SK-N-MC (cell line): Measurements from ENCODE around the gene TAF3.

ENCODE experiments used
- DNase-seq: peaks from one replicate; pipeline ENCODE4 v3.0.0-alpha.2; 2011; ENCODE audit warnings: low read depth, low spot score
- H3K27ac ChIP-seq: fragments of 200-600 bp; sonication (generic); 2 replicates; pipeline ENCODE4 v1.5.1; 2016; ENCODE audit warnings: mixed run types
- H3K36me3 ChIP-seq: fragments of 200-600 bp; sonication (generic); 2 replicates; pipeline ENCODE4 v1.6.1; 2017; ENCODE audit warnings: antibody characterized with exemption, low read length, mixed read lengths; ENCODE audit not compliant: insufficient read depth
- H3K4me3 ChIP-seq: fragments of 200-600 bp; sonication (generic); 2 replicates; pipeline ENCODE4 v1.5.1; 2016
- H3K9ac ChIP-seq: fragments of 200-600 bp; sonication (generic); 2 replicates; pipeline ENCODE4 v1.8.0; 2017; ENCODE audit warnings: mixed run types, mixed read lengths; ENCODE audit not compliant: insufficient read length
- H3K9me3 ChIP-seq: fragments of 200-600 bp; sonication (generic); 2 replicates; pipeline ENCODE4 v1.6.1; 2017; ENCODE audit warnings: low read depth, mild to moderate bottlenecking, antibody characterized with exemption, low read length, moderate library complexity, mixed read lengths
- EZH2 ChIP-seq: fragments of 200-600 bp; sonication (generic); IDR thresholded peaks from one replicate; pipeline ENCODE4 v1.6.1; 2017; ENCODE audit warnings: antibody characterized with exemption
- FOXP2 ChIP-seq: optimal IDR thresholded peaks from 2 replicates; pipeline ENCODE3; 2011; ENCODE audit warnings: mild to moderate bottlenecking, moderate library complexity; ENCODE audit not compliant: insufficient read depth; ENCODE audit errors: extremely low read length, control extremely low read depth
- POLR2AphosphoS5 ChIP-seq: IDR thresholded peaks from 2 replicates; pipeline ENCODE4 v1.6.1; 2012; ENCODE audit warnings: mild to moderate bottlenecking, low read depth, low read length, borderline replicate concordance

TAF3 gene

GRCh38 chr10:7917736-7918135 is 99.4 kb downstream of the TAF3 start:
- H3K27ac ChIP-seq, result no peak overlapping the region
- no peaks in the 10 kb centered on the region for H3K36me3 ChIP-seq
- no peak for TF ChIP-seq FOXP2
- no peak for TF ChIP-seq EZH2
- TF ChIP-seq POLR2AphosphoS5, result no peak
- no peaks in the 10 kb centered on the region for H3K9me3 ChIP-seq
- DNase-seq, result no peak
- H3K4me3 ChIP-seq, result no peak overlapping the region
- no peak overlapping the region for H3K9ac ChIP-seq

GRCh38 chr10:7922707-7923106 is 104.4 kb downstream of the TAF3 start:
- TF ChIP-seq EZH2 (no peak), POLR2AphosphoS5 (no peak), FOXP2 (no peak)
- Histone ChIP-seq H3K27ac (no peak overlapping the region), H3K4me3 (no peak overlapping the region), H3K9ac (no peak overlapping the region), H3K9me3 (no peaks in the 10 kb centered on the region), H3K36me3 (no peaks in the 10 kb centered on the region)
- no peak for DNase-seq

- Histone ChIP-seq H3K9ac (no peak overlapping the region), H3K36me3 (no peaks in the 10 kb centered on the region), H3K4me3 (no peak overlapping the region), H3K27ac (no peak overlapping the region), H3K9me3 (no peaks in the 10 kb centered on the region)
- no peak for DNase-seq
- no peak for TF ChIP-seq FOXP2
- no peak for TF ChIP-seq POLR2AphosphoS5
- no peak for TF ChIP-seq EZH2
Measured at GRCh38 chr10:7928536-7928935, 110.2 kb downstream of the TAF3 start.

GRCh38 chr10:7932301-7933036 is 114.2 kb downstream of the TAF3 start:
- no peak overlapping the region for H3K4me3 ChIP-seq
- H3K36me3 ChIP-seq, result no peaks in the 10 kb centered on the region
- no peaks in the 10 kb centered on the region for H3K9me3 ChIP-seq
- H3K27ac ChIP-seq, result no peak overlapping the region
- no peak for DNase-seq
- no peak overlapping the region for H3K9ac ChIP-seq
- no peak for TF ChIP-seq FOXP2
- TF ChIP-seq POLR2AphosphoS5, result no peak
- TF ChIP-seq EZH2, result no peak

DNA sequence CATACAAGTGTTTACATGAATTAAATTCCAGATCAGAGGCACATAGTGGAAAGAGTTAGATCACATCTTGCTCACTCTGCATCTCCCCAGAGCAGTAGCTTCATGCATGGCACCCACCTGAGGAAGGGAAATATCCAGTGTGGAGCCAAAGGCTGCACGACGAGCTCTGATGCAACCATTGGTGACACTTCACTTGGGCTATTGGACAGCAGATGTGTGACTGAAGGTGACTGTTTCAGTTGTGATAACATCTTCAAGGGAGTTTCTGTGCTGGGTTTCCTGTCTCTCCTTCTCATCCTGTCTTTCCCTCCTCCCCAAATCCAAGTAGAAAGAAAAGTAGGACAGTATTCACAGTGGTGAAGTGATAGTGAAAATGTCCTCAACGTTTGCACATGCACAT is 115.0 kb downstream of the TAF3 start:
- DNase-seq, result no peak
- Histone ChIP-seq H3K27ac (no peak overlapping the region), H3K9me3 (no peaks in the 10 kb centered on the region), H3K4me3 (no peak overlapping the region), H3K36me3 (no peaks in the 10 kb centered on the region), H3K9ac (no peak overlapping the region)
- TF ChIP-seq FOXP2 (no peak), EZH2 (no peak), POLR2AphosphoS5 (no peak)

GRCh38 chr10:7933757-7934156 is 115.5 kb downstream of the TAF3 start:
- Histone ChIP-seq H3K36me3 (no peaks in the 10 kb centered on the region), H3K4me3 (no peak overlapping the region), H3K27ac (no peak overlapping the region), H3K9ac (no peak overlapping the region), H3K9me3 (no peaks in the 10 kb centered on the region)
- DNase-seq, result no peak
- TF ChIP-seq POLR2AphosphoS5 (no peak), EZH2 (no peak), FOXP2 (no peak)

GRCh38 chr10:7937315-7937945 is 119.1 kb downstream of the TAF3 start:
- H3K4me3 ChIP-seq, result no peak overlapping the region

DNA sequence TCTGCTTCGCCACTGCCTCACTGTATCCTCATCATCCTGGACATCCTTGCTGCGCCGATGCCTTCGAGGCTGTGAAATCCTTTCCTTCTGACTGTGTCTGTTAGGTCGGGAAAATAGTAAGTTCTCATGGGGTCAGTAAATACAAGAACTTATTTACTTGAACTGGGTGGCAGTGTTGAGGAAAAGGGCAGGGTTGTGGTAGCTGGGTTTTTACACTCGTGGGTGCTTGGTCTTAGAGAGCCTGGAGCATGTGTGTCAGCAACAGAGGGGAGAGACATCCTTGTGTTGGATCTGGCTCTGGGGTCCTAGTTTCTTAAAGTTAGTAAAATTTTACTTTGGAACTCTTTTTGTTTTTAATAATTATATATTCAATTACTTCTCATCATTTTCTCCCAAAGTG is 123.3 kb downstream of the TAF3 start:
- TF ChIP-seq POLR2AphosphoS5, result no peak
- no peak for TF ChIP-seq FOXP2
- no peak for TF ChIP-seq EZH2
- Histone ChIP-seq H3K27ac (no peak overlapping the region), H3K9ac (no peak overlapping the region), H3K36me3 (no peaks in the 10 kb centered on the region), H3K9me3 (no peaks in the 10 kb centered on the region), H3K4me3 (no peak overlapping the region)
- no peak for DNase-seq

More at GRCh38 chr10:7937315-7937945, 119.1 kb downstream of the TAF3 start:
- TF ChIP-seq POLR2AphosphoS5, result no peak
- no peak for TF ChIP-seq FOXP2
- no peak for TF ChIP-seq EZH2
- H3K9me3 ChIP-seq, result no peaks in the 10 kb centered on the region
- H3K9ac ChIP-seq, result no peak overlapping the region
- no peak overlapping the region for H3K27ac ChIP-seq
- DNase-seq, result no peak
- no peaks in the 10 kb centered on the region for H3K36me3 ChIP-seq
